ENCODE results near the gene FOXJ1. TPM values are rescaled to one million over a fixed set of nuclear protein-coding genes. Genes with fewer than 3 reads are reported as not detected.

The FOXJ1 gene
- total RNA-seq, 3 donors from 2014 or later (not counting 1 experiment from before 2014, with no cell fraction given) = 0.21 to 0.93 (median 0.36) TPM

DNA sequence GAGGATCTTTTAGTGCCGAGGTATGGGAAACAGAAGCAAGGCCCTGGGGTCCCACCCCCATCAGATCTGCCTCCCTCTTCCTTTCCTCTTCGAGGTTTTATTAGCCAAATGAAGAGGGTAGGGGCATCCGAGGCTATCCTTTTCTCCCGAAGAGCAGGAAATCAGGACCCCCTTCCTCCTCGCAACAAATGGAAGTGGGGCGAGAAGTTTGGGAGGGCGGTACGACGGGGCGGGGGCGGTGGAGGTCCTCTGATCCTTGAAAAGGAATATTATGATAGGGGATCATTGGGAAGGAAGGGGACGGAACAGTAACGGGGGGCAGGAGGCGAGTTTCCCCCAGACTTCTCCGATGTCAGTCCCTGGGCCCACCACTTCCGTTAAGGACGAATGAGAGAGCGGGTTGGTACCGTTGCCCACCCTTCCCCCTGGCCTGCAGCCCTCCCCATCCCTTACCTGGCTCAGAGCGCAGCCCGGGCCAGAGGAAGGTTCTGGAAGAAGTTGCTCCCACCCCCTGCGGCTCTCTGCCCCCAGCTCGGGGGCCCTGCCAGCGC lies 309 bp downstream of the FOXJ1 start:
- intact Hi-C loops (cut with micrococcal nuclease) = loop anchor here (5.0 kb wide), 1 partner anchor 127 kb away; the partner anchor contains the start of gene UBALD2
- Histone ChIP-seq H3K27ac (ENCODE audit: low read length) (no peak overlapping the region), H3K36me3 (ENCODE audit: control insufficient read depth, insufficient read depth, low read length) (no peaks in the 10 kb centered on the region), H3K4me1 (ENCODE audit: control insufficient read depth, insufficient read depth, low read length) (peaks cover 57% of the 10 kb centered on the region), H3K9me3 (ENCODE audit: control insufficient read depth, insufficient read depth, low read length) (no peaks in the 10 kb centered on the region), H3K27me3 (ENCODE audit: control insufficient read depth, insufficient read depth, low read length) (peaks cover 18% of the 10 kb centered on the region), H3K4me3 (ENCODE audit: low read length) (peak overlapping the region; percentile 48)
- ATAC-seq (no peak), DNase-seq (no peak)
- Mint-ChIP-seq H3K36me3 (no peaks in the 10 kb centered on the region), H3K4me3 (peak overlapping the region; percentile 82), H3K27ac (peak overlapping the region; percentile 94 to 95), H3K4me1 (peaks cover 40 to 54% of the 10 kb centered on the region in 2 donors), H3K27me3 (ENCODE audit: low read depth in 2 of 2) (peaks cover 0 to 7% of the 10 kb centered on the region in 2 donors), H3K9me3 (no peaks in the 10 kb centered on the region)
- 5% methylated on average over 20 of the region's 24 CpGs for WGBS (ENCODE audit: insufficient coverage)
- TF ChIP-seq, protein P1, sequence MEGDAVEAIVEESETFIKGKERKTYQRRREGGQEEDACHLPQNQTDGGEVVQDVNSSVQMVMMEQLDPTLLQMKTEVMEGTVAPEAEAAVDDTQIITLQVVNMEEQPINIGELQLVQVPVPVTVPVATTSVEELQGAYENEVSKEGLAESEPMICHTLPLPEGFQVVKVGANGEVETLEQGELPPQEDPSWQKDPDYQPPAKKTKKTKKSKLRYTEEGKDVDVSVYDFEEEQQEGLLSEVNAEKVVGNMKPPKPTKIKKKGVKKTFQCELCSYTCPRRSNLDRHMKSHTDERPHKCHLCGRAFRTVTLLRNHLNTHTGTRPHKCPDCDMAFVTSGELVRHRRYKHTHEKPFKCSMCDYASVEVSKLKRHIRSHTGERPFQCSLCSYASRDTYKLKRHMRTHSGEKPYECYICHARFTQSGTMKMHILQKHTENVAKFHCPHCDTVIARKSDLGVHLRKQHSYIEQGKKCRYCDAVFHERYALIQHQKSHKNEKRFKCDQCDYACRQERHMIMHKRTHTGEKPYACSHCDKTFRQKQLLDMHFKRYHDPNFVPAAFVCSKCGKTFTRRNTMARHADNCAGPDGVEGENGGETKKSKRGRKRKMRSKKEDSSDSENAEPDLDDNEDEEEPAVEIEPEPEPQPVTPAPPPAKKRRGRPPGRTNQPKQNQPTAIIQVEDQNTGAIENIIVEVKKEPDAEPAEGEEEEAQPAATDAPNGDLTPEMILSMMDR (IDR thresholded peaks at IDR 0.05) = no peak

DNA sequence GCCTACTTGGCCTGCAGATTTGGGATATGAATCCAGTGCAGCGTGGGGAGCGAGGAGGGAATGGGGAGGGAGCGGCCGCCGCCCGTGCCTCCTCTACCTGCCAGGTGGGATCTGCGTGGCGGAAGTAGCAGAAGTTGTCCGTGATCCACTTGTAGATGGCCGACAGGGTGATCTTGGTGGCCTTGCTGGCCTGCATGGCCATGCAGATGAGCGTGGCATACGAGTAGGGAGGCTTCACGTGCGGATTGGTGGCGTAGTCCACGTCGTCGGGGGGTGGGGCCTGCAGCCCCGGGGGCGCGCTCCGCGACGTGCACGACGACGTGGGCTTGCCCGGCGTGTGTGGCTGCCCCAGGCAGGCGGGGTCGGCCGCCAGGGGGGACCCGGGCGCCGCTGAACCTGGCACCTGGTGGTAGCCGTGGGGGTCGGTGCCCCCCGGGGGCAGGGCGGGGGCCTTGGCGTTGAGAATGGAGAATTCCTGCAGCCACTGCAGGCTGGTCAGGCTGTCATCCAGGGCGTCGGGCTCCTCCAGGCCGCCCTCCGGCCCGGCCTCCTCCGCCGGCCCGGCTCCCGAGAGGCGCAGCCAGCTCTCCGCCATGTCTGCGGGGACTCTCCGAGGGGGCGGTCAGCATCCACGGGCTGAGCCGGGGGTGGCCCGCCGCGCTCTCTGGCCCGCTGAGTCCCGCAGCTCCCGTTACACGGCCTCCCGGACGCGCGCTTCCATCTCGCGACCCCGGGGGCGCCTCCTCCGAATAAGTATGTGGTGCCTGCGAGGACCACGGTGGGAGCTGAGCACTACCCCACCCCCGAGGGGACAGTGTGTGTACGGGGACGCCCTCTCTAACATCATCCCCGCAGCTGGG lies 1.0 kb downstream of the FOXJ1 start:
- Histone ChIP-seq H3K9me3 (ENCODE audit: control insufficient read depth, insufficient read depth, low read length) (no peaks in the 10 kb centered on the region), H3K4me3 (ENCODE audit: low read length) (no peak overlapping the region), H3K36me3 (ENCODE audit: control insufficient read depth, insufficient read depth, low read length) (no peaks in the 10 kb centered on the region), H3K27me3 (ENCODE audit: control insufficient read depth, insufficient read depth, low read length) (peaks cover 18% of the 10 kb centered on the region), H3K27ac (ENCODE audit: low read length) (no peak overlapping the region), H3K4me1 (ENCODE audit: control insufficient read depth, insufficient read depth, low read length) (peaks cover 50% of the 10 kb centered on the region)
- Mint-ChIP-seq H3K27ac (peak overlapping the region in 1 of 2 donors; percentile 95), H3K36me3 (no peaks in the 10 kb centered on the region), H3K9me3 (no peaks in the 10 kb centered on the region), H3K4me3 (peak overlapping the region; percentile 78), H3K4me1 (peaks cover 33 to 52% of the 10 kb centered on the region in 2 donors), H3K27me3 (ENCODE audit: low read depth in 2 of 2) (peaks cover 0 to 7% of the 10 kb centered on the region in 2 donors)
- intact Hi-C loops (cut with micrococcal nuclease) = loop anchor here (5.0 kb wide), 1 partner anchor 127 kb away; the partner anchor contains the start of gene UBALD2
- 20% methylated on average over 77 of the region's 78 CpGs for WGBS (ENCODE audit: insufficient coverage)
- peak; percentile 44 to 72 for DNase-seq
- TF ChIP-seq, protein P1 (IDR thresholded peaks at IDR 0.05) = peak; percentile 24
- peak; percentile 43 to 69 (median 55) for ATAC-seq

DNA sequence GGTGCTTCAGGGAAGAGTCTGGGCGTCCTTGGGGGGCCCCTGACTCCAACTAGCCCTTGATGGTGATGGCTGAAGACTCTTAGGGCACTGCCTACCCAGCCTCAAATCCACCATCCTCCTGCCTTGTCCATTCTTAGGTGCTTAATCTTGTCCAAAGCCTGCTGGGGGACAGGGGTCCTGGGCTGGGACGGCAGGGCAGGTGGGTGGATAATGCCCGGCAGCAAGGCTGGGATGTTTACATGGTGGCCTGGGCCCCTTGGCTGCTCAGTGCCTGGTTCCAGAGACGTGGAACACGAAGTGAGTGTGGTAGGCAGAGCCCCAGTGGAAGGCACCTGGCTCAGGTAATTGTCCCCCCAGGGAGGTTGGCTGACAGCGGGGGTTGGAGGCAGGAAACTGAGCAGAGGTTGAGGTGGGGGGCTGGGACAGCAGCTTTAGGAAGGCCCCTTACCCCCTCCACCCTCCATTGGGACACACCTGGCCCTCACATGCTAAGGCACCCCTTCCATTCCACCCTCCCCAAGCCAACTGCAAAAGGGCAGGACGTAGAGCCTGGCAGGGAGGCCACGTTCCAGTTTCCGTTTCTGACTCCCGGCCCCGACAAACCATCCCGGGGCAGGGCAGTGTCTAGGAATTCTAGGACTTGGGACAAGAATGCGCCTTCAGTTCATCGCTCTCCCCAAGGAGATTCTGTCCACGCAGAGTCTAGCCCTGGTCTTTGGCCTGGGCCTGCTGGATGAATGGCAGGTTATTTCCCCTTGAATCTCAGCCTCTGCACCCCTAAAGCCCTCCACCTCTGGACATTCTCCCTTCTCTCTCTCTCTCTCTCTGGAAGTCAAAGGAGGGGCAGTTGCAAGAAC lies 1.9 kb downstream of the FOXJ1 start:
- Histone ChIP-seq H3K36me3 (ENCODE audit: control insufficient read depth, insufficient read depth, low read length) (no peaks in the 10 kb centered on the region), H3K27me3 (ENCODE audit: control insufficient read depth, insufficient read depth, low read length) (peaks cover 18% of the 10 kb centered on the region), H3K27ac (ENCODE audit: low read length) (no peak overlapping the region), H3K9me3 (ENCODE audit: control insufficient read depth, insufficient read depth, low read length) (no peaks in the 10 kb centered on the region), H3K4me1 (ENCODE audit: control insufficient read depth, insufficient read depth, low read length) (peaks cover 41% of the 10 kb centered on the region), H3K4me3 (ENCODE audit: low read length) (no peak overlapping the region)
- Mint-ChIP-seq H3K4me1 (peaks cover 27 to 46% of the 10 kb centered on the region in 2 donors), H3K27me3 (ENCODE audit: low read depth in 2 of 2) (peaks cover 0 to 7% of the 10 kb centered on the region in 2 donors), H3K4me3 (peak overlapping the region; percentile 6), H3K9me3 (no peaks in the 10 kb centered on the region), H3K27ac (peak overlapping the region in 1 of 2 donors; percentile 49), H3K36me3 (no peaks in the 10 kb centered on the region)
- TF ChIP-seq, protein P1 (IDR thresholded peaks at IDR 0.05) = no peak
- intact Hi-C loops (cut with micrococcal nuclease) = no loop called here
- DNase-seq = no peak
- no peak for ATAC-seq
- 92% methylated on average over 15 of the region's 15 CpGs for WGBS (ENCODE audit: insufficient coverage)

All from natural killer cell (primary cell).